Fibroblast of skin of abdomen (primary cell): ENCODE results near the gene TSTD1.
"Not testable (repeated sequence)": the region's sequence is repeated elsewhere in the genome, so short reads cannot be mapped to it uniquely, and the experiment has no call there.

Experiments used
- DNase-seq: peaks from one replicate; pipeline ENCODE4 v3.0.0-alpha.2; 2013

TSTD1 gene

DNA sequence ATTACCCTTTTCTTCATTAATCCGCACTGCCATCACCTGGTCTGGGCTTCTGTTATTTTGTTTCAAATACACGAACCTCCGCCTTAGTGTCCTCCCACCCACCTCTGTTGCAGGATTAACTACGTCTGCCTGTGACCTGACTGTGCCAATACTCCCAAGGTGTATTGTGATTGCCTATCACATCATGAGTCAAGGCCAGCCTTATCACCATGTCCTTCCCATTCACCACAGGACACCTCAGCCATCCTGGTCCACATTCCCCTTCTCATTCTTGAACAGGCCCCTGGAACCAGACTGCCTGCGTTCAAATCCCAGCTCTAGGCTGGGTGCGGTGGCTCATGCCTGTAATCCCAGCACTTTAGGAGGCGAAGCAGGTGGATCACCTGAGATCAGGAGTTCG is 32.2 kb downstream of the TSTD1 start:
- no peak for DNase-seq

GRCh38 chr1:161001525-161001924 is 37.2 kb downstream of the TSTD1 start:
- no peak for DNase-seq

GRCh38 chr1:161000736-161001480 is 37.9 kb downstream of the TSTD1 start:
- no peak for DNase-seq

DNA sequence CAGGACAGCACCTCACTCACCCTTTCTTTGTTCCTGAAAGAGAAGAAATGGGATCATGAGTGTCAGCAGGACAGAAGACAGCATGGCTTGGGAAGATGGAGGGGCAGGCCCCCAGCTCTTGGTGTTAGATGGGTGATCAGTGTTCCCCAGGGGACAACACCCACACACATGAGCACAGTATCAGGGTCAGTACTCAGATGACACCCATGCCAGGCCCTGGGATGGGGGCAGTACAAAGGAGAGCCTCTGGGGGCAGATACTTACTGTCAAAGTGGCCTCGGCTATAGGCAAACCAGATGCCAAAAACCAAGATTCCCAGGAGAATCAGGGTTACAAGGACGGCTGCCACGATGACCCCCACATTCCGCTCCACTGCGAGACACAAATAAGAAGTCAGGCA is 39.4 kb downstream of the TSTD1 start:
- no peak for DNase-seq

DNA sequence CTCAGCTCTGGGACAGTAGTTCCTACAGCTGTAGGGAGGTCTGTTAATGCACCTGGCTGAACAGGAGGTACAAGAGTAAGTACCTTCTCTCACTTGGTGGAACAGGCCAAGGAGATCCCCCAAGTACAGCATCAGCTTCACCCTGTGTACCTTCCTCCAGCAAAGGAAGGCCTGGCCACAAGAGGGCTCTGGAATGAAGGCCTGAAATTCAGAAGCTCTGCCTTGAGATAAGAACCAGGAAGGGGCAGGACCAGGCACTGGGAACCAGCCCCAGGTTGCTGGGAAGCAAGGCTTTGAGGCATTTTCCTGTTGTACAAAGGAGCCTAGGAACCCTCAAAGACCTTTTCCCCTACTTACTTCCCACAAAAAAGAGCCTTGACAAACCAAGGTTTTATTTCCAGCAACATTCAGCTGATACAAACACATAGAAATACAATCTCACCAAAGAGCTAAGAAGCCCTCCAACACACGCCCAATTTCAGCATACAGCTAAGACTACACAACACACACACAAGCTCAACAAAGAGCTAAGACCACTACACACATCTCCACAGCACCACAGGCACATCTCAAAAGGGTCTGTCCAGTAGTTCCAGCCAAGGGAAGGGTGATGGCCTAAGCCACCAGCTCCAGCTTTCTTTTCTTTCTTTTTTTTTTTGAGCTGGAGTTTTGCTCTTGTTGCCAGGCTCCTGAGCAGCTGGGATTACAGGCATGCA is 41.3 kb downstream of the TSTD1 start:
- DNase-seq: peak; percentile 40

GRCh38 chr1:160996178-160996577 is 42.6 kb downstream of the TSTD1 start:
- peak; percentile 28 for DNase-seq

GRCh38 chr1:160993544-160994193 is 45.1 kb downstream of the TSTD1 start:
- peak; percentile 68 for DNase-seq

DNA sequence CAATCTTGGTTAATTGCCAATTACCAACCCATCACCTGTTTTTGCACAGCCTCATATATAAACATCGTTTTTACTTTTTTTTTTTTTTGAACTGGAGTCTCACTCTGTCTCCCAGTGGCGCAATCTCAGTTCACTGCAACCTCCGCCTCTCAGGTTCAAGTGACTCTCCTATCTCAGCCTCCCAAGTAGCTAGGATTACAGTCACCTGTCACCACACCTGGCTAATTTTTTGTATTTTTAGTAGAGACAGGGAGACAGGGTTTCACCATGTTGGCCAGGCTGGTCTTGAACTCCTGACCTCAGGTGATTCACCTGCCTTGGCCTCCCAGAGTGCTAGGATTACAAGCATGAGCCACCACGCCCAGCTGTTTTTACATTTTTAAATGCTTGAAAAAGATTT is 46.7 kb downstream of the TSTD1 start:
- not testable (repeated sequence) for DNase-seq
